Naive thymus-derived CD4-positive, alpha-beta T cell (primary cell): ENCODE data around the gene SGMS1. TPM values are rescaled to one million over a fixed set of nuclear protein-coding genes. Genes with fewer than 3 reads are reported as not detected.
"Not testable (repeated sequence)": the region's sequence is repeated elsewhere in the genome, so short reads cannot be mapped to it uniquely, and the experiment has no call there.

Experiments
- ATAC-seq: fragments of 150-1000 bp; cut with Tn5 transposase; 2 replicates; pipeline ENCODE4 v1.10.0; 2021; ENCODE audit warnings: mild to moderate bottlenecking, moderate library complexity
- CTCF ChIA-PET: fragments of 350-600 bp; sonication (Branson Sonifier 250); formaldehyde crosslinking; loops from one replicate; lab custom pipeline; 2021; ENCODE audit warnings: antibody characterized with exemption; lab: Charles Lee
- POLR2A ChIA-PET: fragments of 350-600 bp; sonication (Branson Sonifier 250); formaldehyde crosslinking; loops from one replicate; lab custom pipeline; 2021; ENCODE audit warnings: antibody characterized with exemption, inconsistent platforms; lab: Charles Lee
- DNase-seq, 9 donors: peaks; one replicate each; pipeline versions ENCODE4 v3.0.0 to v3.0.0-alpha.2; 2020 to 2022; ENCODE audit warnings: mixed read lengths in 1 of 9
- H3K27ac ChIP-seq: one replicate; pipeline ENCODE4 v1.7.0; 2013; ENCODE audit warnings: mild to moderate bottlenecking, low read depth, low read length, moderate library complexity
- H3K27me3 ChIP-seq, 2 donors: one replicate each; pipeline ENCODE4 v1.7.0; 2013; ENCODE audit warnings: low read length in 2 of 2, mild to moderate bottlenecking in 2 of 2, moderate library complexity in 2 of 2; ENCODE audit not compliant: control insufficient read depth in 2 of 2, insufficient read depth in 2 of 2
- H3K36me3 ChIP-seq, 3 experiments: 1 replicate in 2 of 3; 2 replicates in 1 of 3; pipeline ENCODE4 v1.7.0; 2013; ENCODE audit warnings: low read length in 3 of 3, mild to moderate bottlenecking in 3 of 3, moderate library complexity in 1 of 3; ENCODE audit not compliant: insufficient read depth in 3 of 3, control insufficient read depth in 2 of 3
- H3K4me1 ChIP-seq, 2 donors: one replicate each; pipeline ENCODE4 v1.7.0; 2013; ENCODE audit warnings: low read length in 2 of 2, mild to moderate bottlenecking in 2 of 2, moderate library complexity in 1 of 2; ENCODE audit not compliant: control insufficient read depth in 2 of 2, insufficient read depth in 2 of 2
- H3K4me3 ChIP-seq: 2 replicates; pipeline ENCODE4 v1.7.0; 2013; ENCODE audit warnings: mild to moderate bottlenecking, low read length
- H3K9me3 ChIP-seq, 3 experiments: 1 replicate in 2 of 3; 2 replicates in 1 of 3; pipeline ENCODE4 v1.7.0; 2013; ENCODE audit warnings: low read length in 3 of 3; ENCODE audit not compliant: control insufficient read depth in 2 of 3
- H3K27ac Mint-ChIP-seq, 9 donors: one replicate each; pipeline ENCODE4 v1.8.0; 2020 to 2022; ENCODE audit warnings: mixed read lengths in 9 of 9, mild to moderate bottlenecking in 8 of 9, moderate library complexity in 5 of 9, inconsistent platforms in 2 of 9
- H3K27me3 Mint-ChIP-seq, 5 donors: one replicate each; pipeline ENCODE4 v1.8.0; 2021 to 2022; ENCODE audit warnings: mixed read lengths in 5 of 5, mild to moderate bottlenecking in 1 of 5
- H3K36me3 Mint-ChIP-seq, 5 donors: one replicate each; pipeline ENCODE4 v1.8.0; 2020 to 2022; ENCODE audit warnings: mixed read lengths in 5 of 5, mild to moderate bottlenecking in 3 of 5, inconsistent platforms in 1 of 5
- H3K4me1 Mint-ChIP-seq, 7 donors: one replicate each; pipeline ENCODE4 v1.8.0; 2020 to 2022; ENCODE audit warnings: mixed read lengths in 7 of 7, mild to moderate bottlenecking in 3 of 7, inconsistent platforms in 1 of 7
- H3K4me3 Mint-ChIP-seq, 10 donors: one replicate each; pipeline ENCODE4 v1.8.0; 2020 to 2022; ENCODE audit warnings: mild to moderate bottlenecking in 10 of 10, mixed read lengths in 10 of 10, moderate library complexity in 6 of 10, inconsistent platforms in 2 of 10
- H3K9me3 Mint-ChIP-seq, 11 donors: one replicate each; pipeline ENCODE4 v1.8.0; 2020 to 2022; ENCODE audit warnings: mixed read lengths in 11 of 11, mild to moderate bottlenecking in 4 of 11, inconsistent platforms in 1 of 11, moderate library complexity in 1 of 11
- intact Hi-C, 2 donors: fragments of 100-400 bp; cut with micrococcal nuclease; formaldehyde crosslinking; loops; one replicate each; pipeline ENCODE4 v1.15.1; 2023
- polyA plus RNA-seq, 2 donors: library from polyadenylated mRNA; unstranded; fragments of 300-500 nt; fragmentation: Illumina TruSeq; gene quantifications; one replicate each; pipeline ENCODE4 v1.2.3, GENCODE V29; 2021
- total RNA-seq, 6 experiments: library from RNA in 5 of 6; stranded (reverse) in 5 of 6; gene quantifications; 1 replicate in 5 of 6; 2 replicates in 1 of 6; pipeline ENCODE4 v1.2.3 and lab custom pipeline; 2021 to 2026

Gene SGMS1
- total and polyA plus RNA-seq, 7 experiments from 2014 or later, result 11.5 to 45.7 (median 29.4) TPM

DNA sequence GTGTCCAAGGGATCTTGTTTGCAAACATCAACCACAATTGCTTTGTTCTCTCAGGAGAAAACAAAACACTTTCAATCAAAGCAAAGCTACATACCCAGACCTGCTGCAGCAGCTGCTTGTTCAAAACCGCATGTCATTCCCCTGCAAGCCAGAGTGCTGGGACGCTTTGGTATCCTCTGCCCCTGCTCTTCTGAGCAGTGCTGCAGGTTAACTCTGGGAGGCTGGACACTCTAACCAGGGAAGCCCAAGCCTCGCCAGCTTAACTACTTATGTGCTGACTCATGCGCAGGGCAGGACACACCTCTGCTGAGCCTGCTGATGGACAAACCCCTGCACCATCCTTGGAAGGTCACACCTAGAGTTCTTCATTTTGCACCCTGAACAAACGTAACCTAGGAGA, 344.3 kb downstream of the SGMS1 start:
- Mint-ChIP-seq H3K9me3 (no peaks in the 10 kb centered on the region), H3K36me3 (no peaks in the 10 kb centered on the region), H3K4me1 (no peaks in the 10 kb centered on the region), H3K27ac (no peak overlapping the region), H3K4me3 (no peak overlapping the region), H3K27me3 (peaks cover 37 to 54% (median 49%) of the 10 kb centered on the region in 5 donors)
- POLR2A ChIA-PET, result no interaction called here
- no peak for ATAC-seq
- Histone ChIP-seq H3K27ac (no peak overlapping the region), H3K9me3 (no peaks in the 10 kb centered on the region), H3K4me1 (no peaks in the 10 kb centered on the region), H3K4me3 (no peak overlapping the region), H3K27me3 (peaks cover 0 to 4% of the 10 kb centered on the region in 2 donors), H3K36me3 (no peaks in the 10 kb centered on the region)
- intact Hi-C loops, result loop anchor here in 1 of 2 donors (10.0 kb wide), 1 partner anchor 375 kb away; no protein-coding TSS in a partner anchor
- CTCF ChIA-PET, result no interaction called here
- DNase-seq, result no peak

DNA sequence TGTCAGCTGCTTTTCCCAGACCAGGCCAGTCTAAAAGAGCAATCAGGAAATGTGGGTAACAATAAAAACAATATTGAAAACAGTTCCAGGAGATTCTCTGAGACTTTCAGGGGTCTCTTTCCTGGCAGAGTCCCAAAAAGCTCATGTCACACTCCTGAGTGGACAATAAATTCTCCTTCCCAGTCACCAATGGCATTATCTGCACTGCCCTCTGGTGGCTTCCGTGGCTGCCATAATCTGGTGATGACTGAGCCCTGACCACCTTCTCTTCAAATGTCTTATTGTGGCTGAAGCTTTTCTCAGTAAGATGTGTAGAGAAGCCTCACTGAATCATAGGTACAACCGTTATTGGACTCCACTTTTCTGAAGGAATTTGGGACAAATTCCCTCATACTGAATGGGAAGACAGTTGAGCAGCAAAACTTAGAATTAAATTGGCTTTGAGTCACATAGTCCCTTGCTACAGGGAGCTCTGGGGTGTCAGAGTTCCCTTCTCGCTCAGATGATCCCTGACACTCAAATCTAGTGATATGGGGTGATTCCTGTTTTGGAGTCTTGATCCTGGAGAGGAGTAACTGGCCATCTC, 348.0 kb downstream of the SGMS1 start:
- ChIA-PET POLR2A (interaction anchor here (0.7 to 1.1 kb wide), 2 partner anchors 26 to 586 kb away, joined by 3 read pairs; no protein-coding TSS in a partner anchor), CTCF (interaction anchor here (0.6 kb wide), 1 partner anchor 998 kb away, joined by 3 read pairs; no protein-coding TSS in a partner anchor)
- H3K9me3 Mint-ChIP-seq, result peaks cover 0 to 3% (median 0%) of the 10 kb centered on the region in 11 donors
- no peak overlapping the region for H3K4me3 Mint-ChIP-seq
- H3K9me3 ChIP-seq, result no peaks in the 10 kb centered on the region
- H3K4me3 ChIP-seq, result no peak overlapping the region
- H3K4me1 ChIP-seq, result no peaks in the 10 kb centered on the region
- H3K27ac ChIP-seq, result no peak overlapping the region
- DNase-seq, result peak in 3 of 9 donors; percentile 2 to 29 (median 4)
- H3K27me3 ChIP-seq, result peaks cover 0 to 4% of the 10 kb centered on the region in 2 donors
- intact Hi-C loops, result loop anchor here (1.0 to 10.0 kb wide), 2 partner anchors 379 to 681 kb away; no protein-coding TSS in a partner anchor
- peaks cover 18 to 44% (median 24%) of the 10 kb centered on the region in 5 donors for H3K27me3 Mint-ChIP-seq
- no peaks in the 10 kb centered on the region for H3K36me3 ChIP-seq
- peak; percentile 46 for ATAC-seq
- H3K36me3 Mint-ChIP-seq, result no peaks in the 10 kb centered on the region
- H3K27ac Mint-ChIP-seq, result no peak overlapping the region
- H3K4me1 Mint-ChIP-seq, result no peaks in the 10 kb centered on the region

- peaks cover 7 to 38% (median 14%) of the 10 kb centered on the region in 5 donors for H3K27me3 Mint-ChIP-seq
- Histone ChIP-seq H3K27ac (no peak overlapping the region), H3K4me1 (no peaks in the 10 kb centered on the region), H3K36me3 (no peaks in the 10 kb centered on the region), H3K27me3 (peaks cover 0 to 4% of the 10 kb centered on the region in 2 donors), H3K9me3 (no peaks in the 10 kb centered on the region), H3K4me3 (no peak overlapping the region)
- ChIA-PET POLR2A (no interaction called here), CTCF (no interaction called here)
- intact Hi-C loops, result loop anchor here in 1 of 2 donors (10.0 kb wide), 1 partner anchor 382 kb away; no protein-coding TSS in a partner anchor
- H3K9me3 Mint-ChIP-seq, result peaks cover 0 to 3% (median 0%) of the 10 kb centered on the region in 11 donors
- no peaks in the 10 kb centered on the region for H3K36me3 Mint-ChIP-seq
- no peak for ATAC-seq
- H3K4me3 Mint-ChIP-seq, result no peak overlapping the region
- no peak for DNase-seq
- H3K4me1 Mint-ChIP-seq, result no peaks in the 10 kb centered on the region
- H3K27ac Mint-ChIP-seq, result no peak overlapping the region
Measured at GRCh38 chr10:50272531-50272930, 351.2 kb downstream of the SGMS1 start.

DNA sequence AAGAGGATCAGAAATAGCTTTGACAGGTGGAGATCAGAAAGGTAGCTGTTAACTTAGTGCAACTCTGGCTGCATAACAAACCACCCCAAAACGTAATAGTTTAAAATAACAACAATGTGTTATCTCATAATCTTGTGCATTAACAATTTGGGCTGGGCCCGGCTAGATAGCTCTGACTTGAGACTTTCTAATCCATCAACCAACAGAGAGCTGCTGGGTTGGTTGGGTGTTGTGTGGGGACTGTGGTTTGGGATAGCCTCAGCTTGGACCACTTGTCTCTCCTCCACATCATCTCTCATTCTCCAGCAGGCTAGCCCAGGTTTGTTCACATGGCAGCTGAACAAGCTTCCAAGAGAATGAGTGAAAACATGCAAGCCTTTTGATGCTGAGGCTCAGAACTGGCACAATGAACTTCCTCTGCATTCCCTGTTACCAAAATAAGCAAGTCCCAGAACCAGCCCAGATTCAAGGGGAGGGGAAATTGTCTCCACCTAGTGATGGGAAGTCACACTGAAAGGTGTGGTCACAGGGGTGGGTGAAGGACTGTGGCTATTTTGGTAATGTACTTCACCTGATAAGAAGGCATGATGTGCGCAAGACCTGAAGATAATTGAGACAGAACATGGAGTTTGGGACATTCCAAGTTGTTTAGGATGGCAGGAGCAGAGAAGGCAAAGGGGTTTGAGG, 352.0 kb downstream of the SGMS1 start:
- DNase-seq (no peak), ATAC-seq (no peak)
- intact Hi-C loops, result loop anchor here in 1 of 2 donors (10.0 kb wide), 1 partner anchor 383 kb away; no protein-coding TSS in a partner anchor
- no peaks in the 10 kb centered on the region for H3K4me1 Mint-ChIP-seq
- no peak overlapping the region for H3K27ac Mint-ChIP-seq
- no peak overlapping the region for H3K27ac ChIP-seq
- ChIA-PET CTCF (no interaction called here), POLR2A (no interaction called here)
- H3K9me3 Mint-ChIP-seq, result peaks cover 0 to 3% (median 0%) of the 10 kb centered on the region in 11 donors
- H3K4me1 ChIP-seq, result no peaks in the 10 kb centered on the region
- no peak overlapping the region for H3K4me3 Mint-ChIP-seq
- no peaks in the 10 kb centered on the region for H3K36me3 Mint-ChIP-seq
- no peak overlapping the region for H3K4me3 ChIP-seq
- no peaks in the 10 kb centered on the region for H3K9me3 ChIP-seq
- no peaks in the 10 kb centered on the region for H3K36me3 ChIP-seq
- peaks cover 3 to 33% (median 9%) of the 10 kb centered on the region in 5 donors for H3K27me3 Mint-ChIP-seq
- peaks cover 0 to 4% of the 10 kb centered on the region in 2 donors for H3K27me3 ChIP-seq

DNA sequence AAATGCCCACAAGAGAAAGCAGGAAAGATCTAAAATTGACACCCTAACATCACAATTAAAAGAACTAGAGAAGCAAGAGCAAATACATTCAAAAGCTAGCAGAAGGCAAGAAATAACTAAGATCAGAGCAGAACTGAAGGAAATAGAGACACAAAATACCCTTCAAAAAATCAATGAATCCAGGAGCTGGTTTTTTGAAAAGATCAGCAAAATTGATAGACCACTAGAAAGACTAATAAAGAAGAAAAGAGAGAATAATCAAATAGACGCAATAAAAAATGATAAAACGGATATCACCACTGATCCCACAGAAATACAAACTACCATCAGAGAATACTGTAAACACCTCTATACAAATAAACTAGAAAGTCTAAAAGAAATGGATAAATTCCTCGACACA, 355.9 kb downstream of the SGMS1 start:
- ATAC-seq, H3K36me3 ChIP-seq, CTCF ChIA-PET, H3K27me3 ChIP-seq, H3K4me1 Mint-ChIP-seq, H3K36me3 Mint-ChIP-seq, H3K4me1 ChIP-seq, DNase-seq, H3K27ac Mint-ChIP-seq, H3K27ac ChIP-seq, intact Hi-C loops, H3K9me3 Mint-ChIP-seq, H3K4me3 Mint-ChIP-seq, H3K9me3 ChIP-seq, POLR2A ChIA-PET, H3K4me3 ChIP-seq: not testable (repeated sequence)
- H3K27me3 Mint-ChIP-seq, result peaks cover 14 to 31% (median 18%) of the 10 kb centered on the region in 5 donors

GRCh38 chr10:50262625-50263024, 361.1 kb downstream of the SGMS1 start:
- H3K4me3 ChIP-seq, CTCF ChIA-PET, ATAC-seq, POLR2A ChIA-PET, H3K27ac ChIP-seq, intact Hi-C loops, H3K27ac Mint-ChIP-seq, DNase-seq, H3K9me3 Mint-ChIP-seq, H3K36me3 ChIP-seq, H3K4me3 Mint-ChIP-seq, H3K36me3 Mint-ChIP-seq, H3K27me3 ChIP-seq, H3K4me1 ChIP-seq, H3K9me3 ChIP-seq: not testable (repeated sequence)
- Mint-ChIP-seq H3K27me3 (peaks cover 31 to 49% (median 41%) of the 10 kb centered on the region in 5 donors), H3K4me1 (peaks cover 0 to 17% (median 0%) of the 10 kb centered on the region in 7 donors)
